ENCODE measurements around the gene PIK3C2G. TPM values are rescaled to one million over a fixed set of nuclear protein-coding genes. Genes with fewer than 3 reads are reported as not detected.

PIK3C2G gene
- total and polyA plus RNA-seq, 4 donors, result 0.11 to 4.8 (median 0.74) TPM; not detected in 1

DNA sequence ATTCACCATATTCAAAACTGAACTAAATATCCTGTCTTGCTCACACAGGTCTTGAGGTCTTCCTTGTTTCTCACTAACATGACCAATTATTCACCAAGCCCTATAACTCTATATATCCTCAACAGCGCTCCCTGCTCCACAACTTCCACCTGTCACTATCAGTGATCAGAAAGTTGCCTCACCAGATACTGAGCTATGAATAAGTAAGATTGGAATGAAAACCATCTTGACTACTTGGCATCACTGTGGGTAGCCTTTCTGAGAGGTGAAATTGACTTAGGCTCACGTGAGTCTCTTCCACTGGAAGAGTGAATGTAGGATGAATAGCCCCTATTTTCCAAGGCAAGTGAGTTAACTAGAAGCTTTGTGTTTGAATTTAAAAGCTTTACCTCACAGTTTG is 167.1 kb downstream of the PIK3C2G start:
- ATAC-seq (ENCODE audit: insufficient read depth, low FRiP score) (no peak), DNase-seq (no peak)
- H3K27me3 ChIP-seq (ENCODE audit: control insufficient read depth in 3 of 3, insufficient read depth in 3 of 3, low read length in 2 of 3), result no peaks in the 10 kb centered on the region
- WGBS, 2 donors, result 74 to 94% methylated on average over 2 of the region's 2 CpGs
- H3K9me3 ChIP-seq (ENCODE audit: control insufficient read depth in 4 of 4, insufficient read depth in 3 of 4, low read length in 3 of 4), result no peaks in the 10 kb centered on the region
- TF ChIP-seq, protein P1, sequence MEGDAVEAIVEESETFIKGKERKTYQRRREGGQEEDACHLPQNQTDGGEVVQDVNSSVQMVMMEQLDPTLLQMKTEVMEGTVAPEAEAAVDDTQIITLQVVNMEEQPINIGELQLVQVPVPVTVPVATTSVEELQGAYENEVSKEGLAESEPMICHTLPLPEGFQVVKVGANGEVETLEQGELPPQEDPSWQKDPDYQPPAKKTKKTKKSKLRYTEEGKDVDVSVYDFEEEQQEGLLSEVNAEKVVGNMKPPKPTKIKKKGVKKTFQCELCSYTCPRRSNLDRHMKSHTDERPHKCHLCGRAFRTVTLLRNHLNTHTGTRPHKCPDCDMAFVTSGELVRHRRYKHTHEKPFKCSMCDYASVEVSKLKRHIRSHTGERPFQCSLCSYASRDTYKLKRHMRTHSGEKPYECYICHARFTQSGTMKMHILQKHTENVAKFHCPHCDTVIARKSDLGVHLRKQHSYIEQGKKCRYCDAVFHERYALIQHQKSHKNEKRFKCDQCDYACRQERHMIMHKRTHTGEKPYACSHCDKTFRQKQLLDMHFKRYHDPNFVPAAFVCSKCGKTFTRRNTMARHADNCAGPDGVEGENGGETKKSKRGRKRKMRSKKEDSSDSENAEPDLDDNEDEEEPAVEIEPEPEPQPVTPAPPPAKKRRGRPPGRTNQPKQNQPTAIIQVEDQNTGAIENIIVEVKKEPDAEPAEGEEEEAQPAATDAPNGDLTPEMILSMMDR (IDR thresholded peaks at IDR 0.05; ENCODE audit: control extremely low read depth, extremely low read depth), result no peak
- H3K27ac ChIP-seq (ENCODE audit: low read depth in 1 of 2, low read length in 1 of 2), result no peak overlapping the region
- H3K9ac ChIP-seq (ENCODE audit: insufficient read depth in 1 of 2, low read length in 2 of 2), result no peak overlapping the region
- H3K4me3 ChIP-seq, result no peak overlapping the region
- peaks cover 0 to 7% (median 0%) of the 10 kb centered on the region in 5 donors for H3K4me1 ChIP-seq (ENCODE audit: control insufficient read depth in 5 of 5, insufficient read depth in 5 of 5, low read length in 5 of 5)
- H3K36me3 ChIP-seq (ENCODE audit: control insufficient read depth in 4 of 4, insufficient read depth in 4 of 4, low read length in 4 of 4), result no peaks in the 10 kb centered on the region

DNA sequence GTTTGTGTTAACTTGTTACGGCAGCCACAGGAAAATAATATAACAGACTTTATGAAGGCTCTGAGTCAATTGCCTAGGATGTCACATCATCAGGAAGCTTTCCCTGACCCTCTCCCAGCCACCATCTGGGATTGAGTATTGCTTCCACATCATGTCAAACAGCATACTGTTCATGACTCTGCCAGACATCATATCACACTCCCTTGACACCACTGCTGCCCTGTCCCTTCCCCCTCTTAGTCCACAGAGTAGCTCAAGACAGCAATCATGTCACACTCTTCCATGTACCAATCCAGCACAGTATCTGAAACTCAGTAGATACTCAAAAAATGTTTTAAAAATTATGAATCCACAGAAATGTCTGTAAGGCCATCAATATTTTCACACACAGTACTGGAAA is 168.0 kb downstream of the PIK3C2G start:
- TF ChIP-seq, protein P1 (IDR thresholded peaks at IDR 0.05; ENCODE audit: control extremely low read depth, extremely low read depth), result no peak

DNA sequence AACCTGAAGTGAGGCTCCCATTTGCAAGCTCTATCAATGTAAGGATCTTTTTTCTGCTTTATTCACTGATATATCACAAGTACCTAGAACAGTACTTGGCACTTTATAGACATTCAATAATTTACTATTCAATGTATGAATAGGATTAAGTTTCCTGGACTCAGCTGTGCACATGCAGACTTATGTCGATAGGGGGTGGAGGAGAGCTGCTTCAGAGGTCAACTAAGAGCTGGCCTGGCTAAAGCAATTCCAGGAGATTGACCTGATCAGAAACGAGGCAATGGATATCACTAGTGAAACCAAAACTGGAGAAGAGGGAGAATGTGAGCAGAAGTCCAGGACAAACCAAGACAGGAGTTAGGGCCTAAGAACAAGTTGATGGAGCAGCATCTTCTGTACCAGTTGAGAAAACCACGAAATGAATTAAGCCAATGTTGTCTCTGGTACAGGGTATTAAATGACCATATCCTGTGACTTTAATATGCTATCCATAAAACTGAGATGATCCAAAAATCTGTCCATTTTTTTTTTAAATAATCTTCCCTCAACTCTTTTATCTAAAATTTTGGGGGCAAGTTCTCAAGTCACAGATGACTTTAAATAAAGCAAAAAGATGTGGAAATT is 169.2 kb downstream of the PIK3C2G start:
- Histone ChIP-seq H3K27ac (ENCODE audit: low read depth in 1 of 2, low read length in 1 of 2) (no peak overlapping the region), H3K36me3 (ENCODE audit: control insufficient read depth in 4 of 4, insufficient read depth in 4 of 4, low read length in 4 of 4) (no peaks in the 10 kb centered on the region), H3K9me3 (ENCODE audit: control insufficient read depth in 4 of 4, insufficient read depth in 3 of 4, low read length in 3 of 4) (no peaks in the 10 kb centered on the region), H3K4me1 (ENCODE audit: control insufficient read depth in 5 of 5, insufficient read depth in 5 of 5, low read length in 5 of 5) (peaks cover 0 to 7% (median 0%) of the 10 kb centered on the region in 5 donors), H3K27me3 (ENCODE audit: control insufficient read depth in 3 of 3, insufficient read depth in 3 of 3, low read length in 2 of 3) (no peaks in the 10 kb centered on the region), H3K9ac (ENCODE audit: insufficient read depth in 1 of 2, low read length in 2 of 2) (no peak overlapping the region), H3K4me3 (no peak overlapping the region)
- WGBS, 2 donors, result 32 to 34% methylated on average over 3 of the region's 3 CpGs
- TF ChIP-seq, protein P1 (IDR thresholded peaks at IDR 0.05; ENCODE audit: control extremely low read depth, extremely low read depth), result peak; percentile 24
- DNase-seq (peak; percentile 18 to 59 (median 59)), ATAC-seq (ENCODE audit: insufficient read depth, low FRiP score) (peak; percentile 62)

More for the DNA sequence above, 168.0 kb downstream of the PIK3C2G start:
- WGBS, 2 donors, result 78 to 96% methylated on average over 1 of the region's 1 CpG
- Histone ChIP-seq H3K4me1 (ENCODE audit: control insufficient read depth in 5 of 5, insufficient read depth in 5 of 5, low read length in 5 of 5) (peaks cover 0 to 7% (median 0%) of the 10 kb centered on the region in 5 donors), H3K4me3 (no peak overlapping the region), H3K27ac (ENCODE audit: low read depth in 1 of 2, low read length in 1 of 2) (no peak overlapping the region), H3K27me3 (ENCODE audit: control insufficient read depth in 3 of 3, insufficient read depth in 3 of 3, low read length in 2 of 3) (no peaks in the 10 kb centered on the region), H3K9ac (ENCODE audit: insufficient read depth in 1 of 2, low read length in 2 of 2) (no peak overlapping the region), H3K36me3 (ENCODE audit: control insufficient read depth in 4 of 4, insufficient read depth in 4 of 4, low read length in 4 of 4) (no peaks in the 10 kb centered on the region), H3K9me3 (ENCODE audit: control insufficient read depth in 4 of 4, insufficient read depth in 3 of 4, low read length in 3 of 4) (no peaks in the 10 kb centered on the region)
- ATAC-seq (ENCODE audit: insufficient read depth, low FRiP score) (no peak), DNase-seq (peak in 2 of 3 donors; percentile 30 to 50)

DNA sequence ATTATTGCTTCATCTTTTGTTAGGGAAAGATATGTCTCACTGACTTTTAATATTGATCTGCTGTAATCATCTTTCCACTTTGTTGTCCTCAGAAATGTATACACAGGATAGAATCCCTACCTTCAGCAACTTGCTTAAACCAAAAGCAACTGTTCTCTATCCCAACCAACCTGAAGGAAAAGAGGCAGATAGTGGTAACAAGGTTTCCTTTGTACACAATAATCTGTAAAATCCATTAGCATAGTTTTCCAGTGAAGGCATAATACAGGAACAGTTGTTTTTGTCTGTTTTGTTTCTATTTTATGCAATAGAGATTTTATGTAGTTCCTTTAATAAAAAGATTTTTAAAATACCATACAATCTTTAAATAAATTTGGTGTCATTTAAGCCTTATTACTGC is 170.5 kb downstream of the PIK3C2G start:
- Histone ChIP-seq H3K4me1 (ENCODE audit: control insufficient read depth in 5 of 5, insufficient read depth in 5 of 5, low read length in 5 of 5) (peaks cover 0 to 7% (median 0%) of the 10 kb centered on the region in 5 donors), H3K36me3 (ENCODE audit: control insufficient read depth in 4 of 4, insufficient read depth in 4 of 4, low read length in 4 of 4) (no peaks in the 10 kb centered on the region), H3K27me3 (ENCODE audit: control insufficient read depth in 3 of 3, insufficient read depth in 3 of 3, low read length in 2 of 3) (no peaks in the 10 kb centered on the region), H3K9ac (ENCODE audit: insufficient read depth in 1 of 2, low read length in 2 of 2) (no peak overlapping the region), H3K27ac (ENCODE audit: low read depth in 1 of 2, low read length in 1 of 2) (no peak overlapping the region), H3K9me3 (ENCODE audit: control insufficient read depth in 4 of 4, insufficient read depth in 3 of 4, low read length in 3 of 4) (no peaks in the 10 kb centered on the region), H3K4me3 (no peak overlapping the region)
- DNase-seq, result no peak
- no peak for ATAC-seq (ENCODE audit: insufficient read depth, low FRiP score)
- TF ChIP-seq, protein P1 (IDR thresholded peaks at IDR 0.05; ENCODE audit: control extremely low read depth, extremely low read depth), result no peak

Measured in lung (tissue), 12 donors.